Neural progenitor cell (in vitro differentiated cells): ENCODE measurements around the gene CCDC106.

Experiments
- CTCF ChIP-seq: fragments of 200-600 bp; sonication (generic); IDR thresholded peaks from 2 replicates; pipeline ENCODE4 v1.5.1; 2017; ENCODE audit warnings: antibody characterized with exemption, mild to moderate bottlenecking
- EZH2 ChIP-seq: fragments of 200-600 bp; sonication (generic); IDR thresholded peaks from 2 replicates; pipeline ENCODE4 v1.6.1; 2017; ENCODE audit warnings: antibody characterized with exemption, mild to moderate bottlenecking, moderate library complexity
- EZH2phosphoT487 ChIP-seq: fragments of 200-600 bp; sonication (generic); IDR thresholded peaks from 2 replicates; pipeline ENCODE4 v1.6.1; 2017; ENCODE audit warnings: antibody characterized with exemption

GRCh38 chr19:55656552-55656951, 8.5 kb downstream of the CCDC106 start:
- no peak for TF ChIP-seq CTCF
- no peak for TF ChIP-seq EZH2
- TF ChIP-seq EZH2phosphoT487, result no peak
